SJSA1 (cell line): ENCODE results near the gene ZBP1. TPM values are rescaled to one million over a fixed set of nuclear protein-coding genes. Genes with fewer than 3 reads are reported as not detected.
"Not testable (repeated sequence)": the region's sequence is repeated elsewhere in the genome, so short reads cannot be mapped to it uniquely, and the experiment has no call there.

Source experiments
- DNase-seq, 2 experiments: peaks; one replicate each; pipeline ENCODE4 v3.0.0-alpha.2; 2015 to 2020; ENCODE audit warnings: low spot score in 2 of 2, low read depth in 1 of 2
- H3K27ac ChIP-seq: fragments of 250-450 bp; sonication (Bioruptor Pico); 2 replicates; pipeline ENCODE4 v1.5.1; 2020; ENCODE audit warnings: mild to moderate bottlenecking, moderate library complexity
- H3K27me3 ChIP-seq: fragments of 250-450 bp; sonication (Bioruptor Pico); replicated peaks from 2 replicates; pipeline ENCODE4 v1.5.1; 2020; ENCODE audit warnings: mild to moderate bottlenecking, moderate library complexity
- H3K36me3 ChIP-seq: fragments of 250-450 bp; sonication (Bioruptor Pico); 2 replicates; pipeline ENCODE4 v1.5.1; 2020; ENCODE audit warnings: mild to moderate bottlenecking
- H3K4me1 ChIP-seq: fragments of 250-450 bp; sonication (Bioruptor Pico); replicated peaks from 2 replicates; pipeline ENCODE4 v1.6.1; 2021; ENCODE audit warnings: mild to moderate bottlenecking
- H3K4me3 ChIP-seq: fragments of 250-450 bp; sonication (Bioruptor Pico); 2 replicates; pipeline ENCODE4 v1.5.1; 2020; ENCODE audit warnings: mild to moderate bottlenecking
- H3K9me3 ChIP-seq: fragments of 250-450 bp; sonication (Bioruptor Pico); replicated peaks from 2 replicates; pipeline ENCODE4 v1.5.1; 2020; ENCODE audit warnings: mild to moderate bottlenecking
- total RNA-seq: library from RNA; depleted of rRNA; stranded (reverse); fragments of >200 nt; shearing (Covaris generic); gene quantifications from 2 replicates; pipeline ENCODE4 v1.2.3, GENCODE V29; 2014

The ZBP1 gene
- total RNA-seq, 1 experiment from 2014 or later: not detected

DNA sequence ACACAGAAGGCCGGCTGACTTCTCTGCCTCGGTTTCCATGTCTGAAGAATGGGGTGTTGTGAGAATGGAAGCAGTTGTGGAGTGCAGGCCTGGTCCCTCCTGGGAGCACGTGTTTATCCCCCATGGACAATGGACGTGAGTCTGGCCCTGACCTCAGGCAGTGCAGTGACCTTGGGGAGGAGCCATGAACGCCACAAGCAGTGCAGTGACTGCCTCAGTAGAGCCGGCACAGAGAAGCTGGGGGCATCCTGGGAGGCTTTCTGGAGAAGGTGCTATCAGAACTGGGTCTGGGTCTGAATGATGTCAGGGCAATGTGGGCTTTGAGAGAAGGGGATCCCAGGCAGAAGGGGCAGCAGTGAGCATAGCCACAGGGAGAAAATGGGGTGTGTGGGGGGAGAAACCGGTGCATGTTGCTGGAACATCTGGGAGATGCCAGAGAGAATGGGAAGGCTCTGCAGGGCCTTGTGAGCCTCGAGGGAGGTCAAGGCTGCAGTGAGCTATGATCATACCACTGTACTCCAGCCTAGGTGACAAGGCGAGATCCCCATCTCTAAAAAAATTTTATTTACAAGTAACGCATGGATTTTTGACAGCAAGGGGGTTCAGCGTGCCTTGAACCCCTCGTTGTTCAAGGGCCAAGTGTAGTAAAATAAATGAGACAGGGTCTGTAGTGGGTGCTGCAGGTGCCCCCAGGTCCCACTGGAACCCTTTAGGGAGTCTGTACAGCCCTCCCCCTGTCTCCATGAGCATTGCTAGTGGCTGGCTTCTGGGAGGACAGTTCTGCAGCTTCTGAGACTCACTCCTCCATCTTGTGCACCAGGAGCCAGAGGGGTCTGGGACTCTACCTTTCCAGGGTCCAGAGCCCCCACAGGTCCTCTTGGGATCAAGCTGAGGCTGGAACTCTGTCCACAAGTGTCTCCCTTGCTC, 27.0 kb upstream of the ZBP1 start:
- DNase-seq: no peak
- peaks cover 9% of the 10 kb centered on the region; the same call in 1 of the 2 replicates for H3K27me3 ChIP-seq
- H3K4me1 ChIP-seq: no peaks in the 10 kb centered on the region
- no peak overlapping the region for H3K27ac ChIP-seq
- H3K9me3 ChIP-seq: peaks cover 3% of the 10 kb centered on the region; the same call in 1 of the 2 replicates
- peaks cover 5% of the 10 kb centered on the region for H3K36me3 ChIP-seq
- no peak overlapping the region for H3K4me3 ChIP-seq

DNA sequence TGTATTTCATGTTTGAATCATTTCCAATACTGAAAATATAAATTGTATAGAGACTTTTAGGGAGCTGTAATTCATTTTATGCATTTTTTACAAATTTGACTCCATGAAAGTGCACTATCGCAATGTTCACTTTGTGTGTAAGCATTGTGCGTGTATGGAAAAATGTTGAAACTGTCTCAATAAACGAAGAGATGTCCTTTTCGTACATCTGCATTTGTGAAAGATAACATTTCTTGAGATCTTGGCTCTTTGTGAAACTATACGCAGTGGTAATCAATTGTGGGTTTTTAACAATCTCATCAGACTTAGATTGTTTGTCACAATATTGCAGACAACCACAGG, 18.6 kb upstream of the ZBP1 start:
- no peak for DNase-seq
- no peak overlapping the region for H3K27ac ChIP-seq
- peaks cover 23% of the 10 kb centered on the region for H3K27me3 ChIP-seq
- no peaks in the 10 kb centered on the region for H3K4me1 ChIP-seq
- no peaks in the 10 kb centered on the region for H3K36me3 ChIP-seq
- H3K9me3 ChIP-seq: no peaks in the 10 kb centered on the region; the same call in 1 of the 2 replicates
- no peak overlapping the region for H3K4me3 ChIP-seq

DNA sequence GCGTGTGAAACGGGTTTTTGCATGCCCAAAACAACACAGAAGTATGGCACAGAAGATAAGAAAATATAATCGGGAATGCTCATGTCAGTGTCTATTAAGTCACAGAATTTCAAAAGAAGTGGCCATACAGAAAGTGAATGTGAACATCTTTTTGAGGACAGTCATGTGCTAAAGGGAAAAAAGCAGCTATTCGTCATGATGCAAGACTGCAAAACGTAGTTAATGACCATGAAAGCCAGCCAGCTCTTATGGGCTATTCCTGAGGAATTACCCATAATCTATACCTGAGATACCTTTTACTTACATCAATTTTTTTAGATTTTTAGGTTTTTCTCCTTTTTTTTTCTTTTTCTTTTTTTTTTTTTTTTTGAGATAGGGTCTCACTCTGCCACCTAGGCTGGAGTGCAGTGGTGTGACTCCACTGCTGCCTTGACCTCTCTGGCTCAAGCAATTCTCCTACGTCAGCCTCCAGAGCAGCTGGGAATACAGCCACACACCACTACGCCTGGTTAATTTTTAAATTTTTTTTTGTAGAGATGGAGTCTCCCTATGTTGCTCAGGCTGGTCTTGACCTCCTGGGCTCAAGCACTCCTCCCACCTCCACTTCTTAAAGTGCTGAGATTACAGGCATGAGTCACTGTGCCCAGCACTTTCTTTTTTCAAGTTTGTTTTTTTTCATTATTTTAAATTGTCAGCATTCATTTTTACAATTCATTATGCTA, 18.1 kb upstream of the ZBP1 start:
- Histone ChIP-seq H3K4me3 (no peak overlapping the region), H3K27ac (no peak overlapping the region), H3K4me1 (no peaks in the 10 kb centered on the region), H3K36me3 (no peaks in the 10 kb centered on the region), H3K27me3 (peaks cover 23% of the 10 kb centered on the region), H3K9me3 (no peaks in the 10 kb centered on the region)
- DNase-seq: no peak

DNA sequence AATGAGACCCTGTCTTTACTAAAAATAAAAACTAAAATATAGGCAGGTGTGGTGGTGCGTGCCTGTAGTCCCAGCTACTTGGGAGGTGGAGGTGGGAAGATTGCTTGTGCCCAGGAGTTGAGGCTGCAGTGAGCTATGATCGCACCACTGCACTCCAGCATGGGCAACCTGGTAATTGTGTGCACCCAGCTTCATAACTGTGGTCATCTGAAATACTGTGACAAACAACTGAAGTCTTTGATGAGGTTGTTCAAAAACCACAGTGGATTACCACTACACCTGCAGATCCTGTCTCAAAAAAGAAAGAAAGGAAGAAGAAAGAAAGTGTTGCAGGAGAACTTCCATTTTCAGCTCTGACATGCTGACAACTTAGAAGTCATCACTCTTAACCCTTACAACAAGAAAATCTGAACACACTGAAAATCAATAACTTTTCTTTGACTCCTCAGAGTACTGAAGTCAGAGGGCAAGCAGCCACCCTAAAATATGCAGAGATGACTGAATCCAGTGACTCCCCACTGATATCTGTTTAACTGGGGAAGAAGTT, 13.8 kb upstream of the ZBP1 start:
- DNase-seq: no peak

DNA sequence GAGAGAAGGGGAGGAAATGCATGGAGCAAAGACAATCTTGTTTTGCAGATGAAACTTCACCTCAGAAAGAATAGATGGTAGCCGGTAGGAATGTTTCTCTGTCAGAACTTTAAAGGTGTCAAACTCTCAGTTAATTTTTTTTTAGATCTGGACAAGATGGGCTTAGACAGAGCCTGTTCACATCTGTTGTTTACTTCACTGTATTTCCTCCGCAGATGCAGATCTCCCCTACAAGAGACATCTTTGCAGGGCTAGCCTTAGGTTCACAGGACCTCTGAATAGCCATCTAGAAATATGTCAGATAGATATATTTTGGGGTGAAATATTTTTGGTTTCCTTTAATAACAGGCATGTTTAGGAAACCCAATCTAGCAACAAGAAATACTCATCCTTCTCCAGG, 12.1 kb upstream of the ZBP1 start:
- Histone ChIP-seq H3K36me3 (no peaks in the 10 kb centered on the region), H3K4me1 (no peaks in the 10 kb centered on the region), H3K9me3 (no peaks in the 10 kb centered on the region), H3K27ac (no peak overlapping the region), H3K4me3 (no peak overlapping the region), H3K27me3 (peaks cover 20% of the 10 kb centered on the region)
- DNase-seq: no peak

More for the DNA sequence above, 13.8 kb upstream of the ZBP1 start:
- H3K4me3 ChIP-seq: no peak overlapping the region
- H3K27ac ChIP-seq: no peak overlapping the region
- H3K36me3 ChIP-seq: no peaks in the 10 kb centered on the region
- H3K4me1 ChIP-seq: no peaks in the 10 kb centered on the region
- H3K9me3 ChIP-seq: no peaks in the 10 kb centered on the region
- peaks cover 25% of the 10 kb centered on the region for H3K27me3 ChIP-seq

DNA sequence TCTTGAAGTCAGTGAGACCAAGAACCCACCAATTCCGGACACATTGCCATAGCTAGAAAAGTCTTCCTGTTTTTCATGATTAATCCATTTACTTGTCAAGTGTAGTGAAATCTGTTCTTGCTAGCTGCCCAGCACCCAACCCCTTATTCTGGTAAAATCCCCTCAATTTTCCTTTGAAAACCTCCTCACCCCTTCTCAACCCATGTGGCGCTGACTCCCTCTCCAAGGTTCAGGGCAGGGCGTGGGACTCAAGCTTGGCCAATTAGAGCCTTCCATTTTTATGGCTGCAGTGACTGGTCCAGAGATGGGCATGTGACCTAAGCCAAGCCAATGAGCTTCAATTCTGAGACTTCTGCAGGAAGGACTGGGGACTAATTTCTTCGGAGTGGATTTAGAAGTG, 9.8 kb upstream of the ZBP1 start:
- Histone ChIP-seq H3K9me3 (no peaks in the 10 kb centered on the region), H3K36me3 (no peaks in the 10 kb centered on the region), H3K4me1 (no peaks in the 10 kb centered on the region), H3K27me3 (peaks cover 19% of the 10 kb centered on the region), H3K4me3 (no peak overlapping the region), H3K27ac (no peak overlapping the region)
- no peak for DNase-seq

DNA sequence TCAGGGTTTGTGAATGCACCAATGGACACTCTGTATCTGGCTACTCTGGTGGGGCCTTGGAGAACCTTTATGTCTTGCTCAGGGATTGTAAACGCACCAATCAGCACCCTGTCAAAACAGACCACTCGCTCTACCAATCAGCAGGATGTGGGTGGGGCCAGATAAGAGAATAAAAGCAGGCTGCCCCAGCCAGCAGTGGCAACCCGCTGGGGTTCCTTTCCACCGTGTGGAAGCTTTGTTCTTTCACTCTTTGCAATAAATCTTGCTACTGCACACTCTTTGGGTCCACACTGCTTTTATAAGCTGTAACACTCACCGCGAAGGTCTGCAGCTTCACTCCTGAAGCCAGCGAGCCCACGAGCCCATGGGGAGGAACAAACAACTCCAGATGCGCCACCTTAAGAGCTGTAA, 9.3 kb upstream of the ZBP1 start:
- H3K27ac ChIP-seq, H3K4me3 ChIP-seq, H3K4me1 ChIP-seq, H3K9me3 ChIP-seq, DNase-seq, H3K36me3 ChIP-seq: not testable (repeated sequence)
- peaks cover 19% of the 10 kb centered on the region for H3K27me3 ChIP-seq

DNA sequence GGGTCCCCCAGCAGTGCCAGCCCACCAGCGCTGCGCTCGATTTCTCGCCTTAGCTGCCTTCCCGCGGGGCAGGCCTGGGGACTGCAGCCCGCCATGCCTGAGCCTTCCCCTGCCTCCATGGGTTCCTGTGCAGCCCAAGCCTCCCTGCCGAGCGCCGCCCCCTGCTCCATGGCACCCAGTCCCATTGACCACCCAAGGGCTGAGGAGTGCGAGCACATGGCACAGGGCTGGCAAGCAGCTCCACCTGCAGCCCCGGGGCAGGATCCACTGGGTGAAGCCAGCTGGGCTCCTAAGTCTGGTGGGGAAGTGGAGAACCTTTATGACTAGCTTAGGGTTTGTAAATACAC, 8.7 kb upstream of the ZBP1 start:
- H3K4me3 ChIP-seq, DNase-seq, H3K27ac ChIP-seq, H3K36me3 ChIP-seq, H3K4me1 ChIP-seq, H3K9me3 ChIP-seq: not testable (repeated sequence)
- H3K27me3 ChIP-seq: peaks cover 19% of the 10 kb centered on the region

DNA sequence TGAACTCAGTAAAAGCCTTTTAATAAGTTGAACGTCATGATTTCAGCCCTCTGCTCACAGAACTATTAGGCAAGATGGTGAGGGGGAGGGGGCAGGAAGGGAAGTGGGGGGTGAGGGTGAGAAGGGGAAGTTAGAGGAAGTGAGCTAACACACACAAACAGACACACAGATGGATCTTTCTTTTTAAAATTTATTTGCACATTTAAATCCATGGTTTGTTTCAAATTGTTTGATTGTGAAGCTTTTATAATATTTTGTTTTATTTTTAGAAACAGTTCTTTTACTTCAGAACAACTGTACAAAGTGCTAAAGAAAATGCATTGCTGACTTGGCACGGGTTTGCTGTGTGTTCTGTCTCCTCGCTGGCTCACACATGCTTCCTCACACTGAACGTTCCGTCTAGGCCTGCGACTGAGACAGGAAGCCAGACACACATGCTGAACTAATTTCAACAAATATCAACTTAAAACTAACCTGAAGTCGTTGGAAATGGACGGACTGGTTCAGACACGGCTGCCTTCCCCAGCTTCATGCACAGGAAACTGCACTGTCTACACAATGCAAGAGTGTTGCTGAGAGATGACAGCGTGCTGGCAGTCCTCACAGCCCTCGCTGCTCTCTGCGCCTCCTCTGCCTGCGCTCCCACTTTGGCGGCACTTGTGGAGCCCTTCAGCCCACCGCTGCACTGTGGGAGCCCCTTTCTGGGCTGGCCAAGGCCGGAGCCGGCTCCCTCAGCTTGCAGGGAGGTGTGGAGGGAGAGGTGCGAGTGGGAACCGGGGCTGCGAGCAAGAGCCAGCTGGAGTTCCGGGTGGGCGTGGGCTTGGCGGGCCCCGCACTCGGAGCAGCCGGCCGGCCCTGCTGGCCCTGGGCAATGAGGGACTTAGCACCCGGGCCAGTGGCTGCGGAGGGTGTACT, 8.1 kb upstream of the ZBP1 start:
- H3K4me3 ChIP-seq: no peak overlapping the region
- H3K9me3 ChIP-seq: no peaks in the 10 kb centered on the region
- H3K27ac ChIP-seq: no peak overlapping the region
- H3K36me3 ChIP-seq: no peaks in the 10 kb centered on the region
- H3K27me3 ChIP-seq: peaks cover 19% of the 10 kb centered on the region
- no peaks in the 10 kb centered on the region for H3K4me1 ChIP-seq
- DNase-seq: no peak

DNA sequence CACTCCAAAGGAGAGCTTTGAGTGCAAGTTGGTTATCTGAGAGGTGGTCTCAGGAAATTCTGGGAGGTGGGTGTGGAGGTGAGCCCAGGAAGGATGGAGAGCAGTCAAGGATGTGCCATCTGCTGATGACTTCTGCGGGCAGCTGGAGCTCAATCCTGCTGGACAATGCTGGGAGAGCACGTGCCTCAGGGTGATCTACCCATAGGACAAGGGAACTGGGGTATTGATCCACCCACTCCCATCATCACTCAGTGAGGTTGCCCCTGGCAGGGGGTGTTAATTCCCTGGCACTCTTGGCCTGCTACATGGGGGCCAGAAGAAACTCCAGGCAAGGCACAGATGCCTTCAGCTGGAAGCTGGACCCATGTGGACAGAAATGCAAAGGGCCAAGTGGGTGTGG, 7.1 kb upstream of the ZBP1 start:
- DNase-seq: no peak
- H3K27me3 ChIP-seq: peaks cover 9% of the 10 kb centered on the region; the same call in 1 of the 2 replicates
- H3K4me1 ChIP-seq: peaks cover 6% of the 10 kb centered on the region; the same call in 1 of the 2 replicates
- H3K9me3 ChIP-seq: no peaks in the 10 kb centered on the region; the same call in 1 of the 2 replicates
- H3K27ac ChIP-seq: no peak overlapping the region
- H3K4me3 ChIP-seq: no peak overlapping the region
- H3K36me3 ChIP-seq: no peaks in the 10 kb centered on the region

DNA sequence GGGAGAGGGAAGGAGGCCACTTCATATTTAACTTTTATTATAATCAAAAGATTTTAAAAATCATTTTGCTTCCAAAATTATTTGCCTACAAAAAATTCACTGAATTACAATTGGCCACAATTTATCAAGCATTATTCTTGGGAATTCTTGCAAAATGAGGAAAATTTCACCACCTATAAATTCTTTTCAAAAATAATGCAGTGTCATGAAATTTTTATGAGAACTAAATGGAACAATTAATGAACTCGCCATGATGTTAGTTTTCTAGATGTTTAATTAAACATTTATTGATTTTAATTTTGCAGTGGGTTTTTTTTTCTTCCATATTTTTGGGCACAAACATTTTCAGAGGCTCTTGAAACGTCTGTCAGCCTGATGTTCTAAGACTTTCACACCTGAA, 5.8 kb upstream of the ZBP1 start:
- Histone ChIP-seq H3K27ac (no peak overlapping the region), H3K4me3 (no peak overlapping the region), H3K4me1 (peaks cover 6% of the 10 kb centered on the region; the same call in 1 of the 2 replicates), H3K36me3 (no peaks in the 10 kb centered on the region), H3K9me3 (no peaks in the 10 kb centered on the region; the same call in 1 of the 2 replicates), H3K27me3 (no peaks in the 10 kb centered on the region; the same call in 1 of the 2 replicates)
- DNase-seq: no peak

DNA sequence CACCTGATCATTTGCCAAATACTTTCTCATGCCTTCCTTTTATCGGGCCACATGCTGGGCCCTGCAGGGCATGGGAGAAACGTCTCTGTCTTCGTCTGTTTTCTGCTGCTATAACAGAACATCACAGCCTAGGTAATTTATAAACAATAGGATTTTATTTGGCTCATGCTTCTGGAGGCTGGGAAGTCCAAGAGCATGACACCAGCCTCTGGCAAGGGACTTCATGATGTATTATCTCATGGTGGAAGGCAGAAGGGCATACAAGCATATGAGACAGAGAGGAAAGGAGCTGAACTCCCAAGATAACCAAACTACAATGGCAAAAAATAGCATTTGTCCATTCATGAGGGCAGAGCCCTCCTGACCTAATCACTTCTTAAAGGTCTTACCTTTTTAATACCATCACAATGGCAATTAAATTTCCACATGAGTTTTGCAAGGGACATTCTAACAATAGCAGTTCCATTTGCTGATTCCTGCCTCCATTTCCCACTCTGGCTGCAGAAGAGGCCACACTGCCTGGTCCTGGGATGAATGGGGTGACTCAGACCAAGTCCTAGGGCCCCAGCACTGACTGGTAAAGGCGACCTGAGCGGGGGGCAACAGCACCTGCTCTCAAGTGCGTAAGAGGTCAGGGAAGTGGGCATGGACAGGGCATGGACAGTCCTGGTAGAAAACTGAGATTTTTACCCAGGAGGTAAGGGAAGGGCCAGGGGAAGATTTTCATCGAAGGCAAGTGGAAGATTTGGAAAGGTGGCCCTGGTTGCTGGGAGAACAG, 5.1 kb upstream of the ZBP1 start:
- H3K27ac ChIP-seq: no peak overlapping the region
- DNase-seq: no peak
- no peaks in the 10 kb centered on the region for H3K36me3 ChIP-seq
- H3K27me3 ChIP-seq: no peaks in the 10 kb centered on the region; the same call in 1 of the 2 replicates
- no peaks in the 10 kb centered on the region; the same call in 1 of the 2 replicates for H3K9me3 ChIP-seq
- H3K4me1 ChIP-seq: peaks cover 6% of the 10 kb centered on the region; the same call in 1 of the 2 replicates
- H3K4me3 ChIP-seq: no peak overlapping the region
